HG02938 (cell line): ENCODE results near the gene UBXN10.
"Not testable (repeated sequence)": the region's sequence is repeated elsewhere in the genome, so short reads cannot be mapped to it uniquely, and the experiment has no call there.

Experiments used
- ATAC-seq: cut with Tn5 transposase; IDR thresholded peaks from one replicate; pipeline ENCODE4 v1.9.1; 2021; ENCODE audit warnings: mild to moderate bottlenecking, moderate library complexity; ENCODE audit not compliant: unreplicated experiment

The UBXN10 gene

DNA sequence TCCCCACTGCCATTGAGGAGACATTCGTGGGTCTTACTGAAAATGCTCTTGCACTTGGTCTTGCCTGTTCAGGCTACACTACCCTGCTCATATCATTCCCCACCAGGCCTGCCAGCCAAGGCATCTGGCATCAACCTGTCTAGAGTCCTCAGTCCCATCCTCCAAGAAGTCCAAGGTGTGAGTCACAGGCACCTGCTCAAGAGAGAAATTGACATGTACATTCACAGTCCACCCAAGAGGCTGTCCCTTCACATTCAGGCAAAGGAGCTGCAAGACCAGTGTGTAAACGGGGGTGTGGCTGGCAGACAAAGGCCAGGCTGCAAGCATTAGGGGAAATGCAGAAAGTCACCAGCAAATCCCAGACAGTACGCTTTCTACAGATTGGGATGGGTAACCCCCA lies 13.5 kb downstream of the UBXN10 start:
- ATAC-seq: no peak

DNA sequence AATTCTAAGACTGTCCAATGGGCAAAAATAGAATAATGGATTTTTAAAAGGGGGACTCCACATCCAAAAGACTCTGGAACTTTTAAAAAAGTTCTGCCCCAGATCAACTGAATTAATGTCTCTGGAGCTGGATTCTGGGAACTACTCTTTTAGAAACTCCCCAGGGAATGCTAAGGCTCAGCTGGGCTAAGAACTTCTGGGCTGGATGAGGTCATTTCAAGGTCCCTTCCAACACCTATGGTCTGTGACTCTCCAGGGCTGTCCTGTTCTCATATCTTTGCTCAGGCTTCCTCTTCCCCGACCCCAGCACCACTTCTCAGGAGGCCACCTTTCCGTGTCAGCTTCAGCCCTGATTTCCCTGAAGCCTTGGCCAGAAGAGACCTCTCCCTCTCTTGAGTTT lies 13.9 kb downstream of the UBXN10 start:
- no peak for ATAC-seq

DNA sequence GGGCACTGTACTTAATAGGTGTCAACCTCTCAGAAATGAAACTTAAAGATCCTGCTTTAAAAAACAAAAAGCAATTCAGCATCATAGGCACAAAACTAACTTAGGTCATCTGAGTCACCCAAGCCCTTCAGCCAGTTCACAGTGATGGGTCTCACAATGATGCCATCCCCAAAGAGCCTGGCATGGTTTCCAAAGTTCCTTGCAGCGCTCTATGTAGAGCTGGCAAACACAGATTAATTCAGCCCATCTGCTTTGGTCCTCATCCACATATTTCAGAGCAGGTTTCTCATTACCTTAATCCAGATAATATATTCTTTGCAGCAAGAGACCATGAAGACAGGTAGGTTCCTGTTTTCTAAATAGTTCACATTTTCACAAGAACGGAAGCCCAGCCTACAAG lies 15.1 kb downstream of the UBXN10 start:
- no peak for ATAC-seq

- ATAC-seq: no peak
Observed at GRCh38 chr1:20202166-20202565, 16.3 kb downstream of the UBXN10 start.

DNA sequence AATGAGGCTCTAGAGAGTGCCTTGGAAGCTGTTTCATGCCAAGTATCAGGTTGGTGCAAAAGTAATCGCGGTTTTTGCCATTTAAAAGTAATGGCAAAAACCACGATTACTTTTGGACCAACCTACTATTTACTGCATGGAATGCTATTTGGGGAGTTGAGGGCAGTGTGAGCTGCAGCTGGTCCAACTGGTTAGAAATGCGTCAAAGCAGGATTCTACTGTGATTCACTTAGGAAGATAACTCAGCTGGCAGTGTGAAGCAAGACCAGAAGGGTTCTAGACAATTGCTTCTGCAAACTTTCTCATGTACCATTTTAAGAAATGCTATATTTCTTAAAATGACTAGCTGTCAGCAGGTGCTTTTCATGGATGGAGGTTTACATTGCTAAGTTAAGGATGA lies 21.6 kb downstream of the UBXN10 start:
- no peak for ATAC-seq

GRCh38 chr1:20209471-20209870 lies 23.6 kb downstream of the UBXN10 start:
- ATAC-seq: no peak

DNA sequence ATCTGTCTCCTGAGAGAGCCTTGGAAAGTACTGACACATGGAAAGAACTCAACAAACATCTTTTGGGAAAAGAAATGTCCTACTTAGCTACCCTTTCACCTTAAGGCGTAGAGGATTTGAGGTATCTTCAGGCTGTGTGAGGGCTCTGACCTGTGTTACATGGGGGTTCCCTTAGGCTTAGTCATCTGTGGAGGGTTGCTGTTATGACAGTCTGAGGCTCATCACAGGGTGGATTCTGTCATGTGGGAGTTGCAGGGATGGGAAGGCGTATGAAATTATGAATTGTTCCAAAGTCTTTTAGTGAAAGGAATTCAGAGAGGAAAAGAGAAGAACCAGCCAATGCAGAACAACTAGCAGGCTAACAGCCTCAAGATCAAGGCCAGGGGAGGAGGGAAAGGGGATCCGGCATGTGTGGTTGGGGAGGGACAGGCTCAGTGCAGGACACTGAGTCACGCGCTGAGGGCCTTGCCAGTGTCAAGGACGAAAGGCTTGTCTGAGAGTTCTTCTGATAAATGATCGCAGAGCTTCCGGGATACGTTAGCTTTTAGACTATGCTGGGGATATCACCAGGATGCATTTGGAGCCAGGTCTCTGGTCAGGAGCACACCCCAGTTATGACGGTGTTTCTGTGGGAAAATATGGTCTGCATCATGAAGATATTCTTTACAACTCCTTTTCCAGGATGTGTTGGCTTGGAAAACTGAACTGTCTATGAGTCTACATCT lies 25.0 kb downstream of the UBXN10 start:
- ATAC-seq: no peak

DNA sequence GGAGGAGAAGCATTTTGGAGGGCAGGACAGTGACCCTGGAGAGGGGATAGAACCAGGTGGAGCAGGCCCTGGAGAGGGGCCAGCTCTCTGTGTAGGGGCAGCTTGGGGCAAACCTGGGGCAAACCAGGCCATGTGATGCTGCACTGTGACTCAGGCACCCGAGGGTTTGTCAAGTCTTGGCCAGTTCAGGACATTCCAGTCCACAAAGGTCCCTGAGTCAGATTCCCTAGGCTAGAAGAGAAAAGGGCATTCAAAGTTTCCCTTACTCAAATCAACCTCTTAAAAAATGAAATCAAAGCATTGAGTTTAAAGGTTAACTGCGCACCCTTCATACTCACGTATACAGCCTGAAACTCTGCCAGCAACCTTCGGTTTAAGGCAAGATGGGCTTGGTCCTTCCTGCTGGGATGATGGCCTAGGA lies 25.6 kb downstream of the UBXN10 start:
- ATAC-seq: no peak

DNA sequence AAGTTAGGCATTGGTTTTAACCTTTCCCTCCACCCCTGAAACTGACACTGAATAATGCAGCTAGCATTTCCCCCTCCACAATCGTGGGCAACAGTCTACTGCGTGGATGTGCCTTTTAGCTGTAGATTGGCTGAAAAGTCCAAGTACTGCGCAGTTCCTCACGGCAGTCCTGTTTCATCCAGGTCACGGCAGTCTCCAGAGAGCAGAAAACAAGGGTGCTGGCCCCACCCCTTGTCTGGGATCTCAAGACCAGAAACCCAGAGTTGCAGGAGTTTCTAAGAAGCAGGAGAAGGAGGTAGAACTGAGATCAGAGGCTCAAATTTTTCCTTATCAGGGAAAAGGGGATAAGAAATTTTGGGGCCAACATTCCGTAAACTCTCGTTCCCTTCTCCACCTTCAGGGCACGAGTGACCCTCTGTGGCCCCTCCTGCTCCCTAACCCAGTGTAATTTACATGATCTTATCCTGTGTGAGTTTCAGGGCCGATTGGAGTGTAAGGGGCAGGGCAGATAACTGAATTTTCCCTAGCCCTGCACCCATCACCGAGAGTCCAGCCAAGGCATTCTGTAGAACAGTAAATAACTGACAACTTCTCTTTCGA lies 26.3 kb downstream of the UBXN10 start:
- ATAC-seq: no peak

DNA sequence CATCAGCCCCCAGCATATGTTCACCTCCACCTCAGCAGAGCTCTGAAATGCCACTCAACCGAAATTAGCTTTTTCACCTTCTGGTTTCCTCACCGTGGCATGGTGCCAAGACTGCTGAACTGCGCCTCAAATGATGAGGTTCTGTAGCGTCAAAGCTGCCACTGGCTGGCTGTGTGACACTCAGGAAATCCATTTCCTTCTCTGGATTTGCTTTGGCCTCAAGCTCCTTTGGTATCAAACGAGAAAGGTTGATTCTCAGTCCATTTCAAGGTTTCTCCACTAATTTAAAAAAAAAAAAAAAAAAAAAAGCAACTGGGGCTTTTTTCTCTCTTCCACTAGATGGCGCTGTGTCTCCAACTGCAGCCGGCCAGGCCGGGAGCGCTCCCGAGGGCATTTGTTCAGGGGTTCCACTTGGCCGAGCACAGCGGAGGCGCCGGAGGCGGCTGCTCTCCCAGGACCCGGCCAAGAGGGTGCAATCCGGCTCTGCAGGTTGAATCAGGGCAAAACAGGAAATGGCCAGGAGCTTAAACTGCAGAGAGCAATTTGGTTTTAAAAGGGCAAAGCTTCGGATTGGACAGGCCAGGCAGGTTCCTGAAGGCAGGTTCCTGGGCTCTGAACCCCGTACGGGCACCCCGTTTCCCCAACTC lies 26.9 kb downstream of the UBXN10 start:
- no peak for ATAC-seq

GRCh38 chr1:20215716-20216115 lies 29.8 kb downstream of the UBXN10 start:
- no peak for ATAC-seq

GRCh38 chr1:20216574-20216973 lies 30.7 kb downstream of the UBXN10 start:
- no peak for ATAC-seq

GRCh38 chr1:20219053-20219452 lies 33.2 kb downstream of the UBXN10 start:
- not testable (repeated sequence) for ATAC-seq

GRCh38 chr1:20220036-20220435 lies 34.1 kb downstream of the UBXN10 start:
- no peak for ATAC-seq

DNA sequence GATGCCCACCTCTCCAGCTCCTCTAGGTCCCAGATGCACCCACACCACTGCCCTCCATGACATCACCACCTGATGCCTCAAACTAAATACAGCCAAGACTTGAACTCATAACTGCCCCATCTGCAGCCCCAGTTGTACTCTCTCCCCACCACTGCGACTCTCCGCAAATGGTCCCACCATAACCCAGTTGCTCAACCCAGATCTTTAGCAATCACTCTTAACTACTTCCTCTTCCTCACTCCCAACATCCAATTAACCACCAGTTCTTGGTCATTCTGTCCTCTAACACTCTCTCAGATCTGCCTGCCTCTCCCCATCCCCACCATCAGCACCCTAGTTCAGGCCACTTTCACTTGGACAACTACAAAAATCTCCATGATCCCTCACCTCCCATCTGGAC lies 37.2 kb downstream of the UBXN10 start:
- ATAC-seq: no peak

DNA sequence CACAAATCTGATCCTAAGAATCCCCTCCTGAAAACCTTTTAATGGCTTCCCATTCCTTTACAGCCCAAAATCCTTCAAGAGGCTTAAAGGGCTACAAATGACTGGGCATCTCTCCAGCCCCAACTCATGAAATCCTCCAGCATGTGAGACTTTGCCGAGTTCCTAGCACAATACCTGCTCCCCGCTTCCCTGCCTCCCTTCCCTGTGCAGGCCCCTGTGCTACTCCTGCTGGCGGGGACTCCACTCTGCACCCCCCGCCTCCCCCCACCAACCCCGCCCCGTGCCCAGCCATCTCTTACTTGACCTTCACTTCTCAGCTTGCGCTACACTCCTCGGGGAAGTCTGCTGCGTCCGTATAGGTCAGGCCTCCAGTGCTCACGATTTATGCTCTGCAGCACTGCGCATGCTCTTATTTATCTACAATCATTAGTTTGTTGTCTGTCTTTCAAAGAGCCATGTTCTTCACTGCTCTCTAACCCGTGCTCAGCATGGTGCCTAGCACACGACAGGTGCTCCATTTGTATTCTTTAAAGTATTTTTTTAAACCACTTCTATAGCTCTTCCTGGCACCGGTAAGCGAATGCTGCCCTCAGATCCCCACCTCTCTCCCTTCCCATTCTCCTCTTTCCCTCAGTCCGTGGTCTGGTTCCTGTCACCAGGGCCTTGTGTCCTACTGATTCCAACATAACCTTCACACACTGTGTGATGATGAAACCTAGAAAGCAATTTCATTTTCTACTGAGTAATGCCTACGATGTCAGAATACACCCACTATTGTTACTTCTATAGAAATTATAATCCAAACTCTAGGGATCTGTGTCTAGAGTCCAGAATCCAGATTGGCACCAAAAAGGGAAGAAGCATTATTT lies 37.9 kb downstream of the UBXN10 start:
- no peak for ATAC-seq

DNA sequence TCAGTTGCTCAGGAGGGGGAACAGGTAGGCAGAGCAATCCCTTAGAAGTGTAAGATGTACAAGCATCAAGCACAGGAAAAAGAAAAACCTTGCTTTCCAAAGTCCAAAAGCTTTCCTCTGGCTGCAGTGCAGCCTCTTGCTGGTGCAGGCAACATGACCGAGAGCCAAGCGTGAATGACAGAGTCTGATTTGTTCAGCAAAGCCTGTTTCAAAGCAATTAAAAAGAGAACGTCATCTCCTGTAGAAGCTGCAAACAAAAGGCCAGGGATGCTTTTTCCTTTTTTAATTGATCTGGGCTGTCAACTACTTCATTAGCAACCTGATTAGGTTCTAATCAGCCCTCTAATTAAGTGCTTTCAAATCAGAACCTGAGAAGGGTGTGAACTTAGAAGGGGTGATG lies 38.6 kb downstream of the UBXN10 start:
- ATAC-seq: no peak

DNA sequence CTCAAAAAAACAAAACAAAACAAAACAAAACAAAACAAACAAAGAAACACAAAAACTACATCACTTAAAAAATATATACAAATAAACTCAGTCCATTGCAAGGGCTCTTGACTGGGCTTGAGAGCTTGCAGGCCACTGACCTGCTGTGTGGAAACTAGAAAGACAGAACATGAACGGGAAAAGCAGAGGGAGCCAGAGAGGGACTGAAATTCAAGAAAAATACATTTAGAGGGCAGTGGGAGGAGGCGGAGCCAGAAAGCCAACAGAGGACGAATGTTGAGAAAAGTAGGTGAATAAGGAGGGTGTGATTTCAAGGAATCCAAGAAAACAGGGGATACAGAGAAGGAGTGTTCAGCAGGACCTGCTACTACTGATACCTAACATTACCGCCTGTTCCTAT lies 41.8 kb downstream of the UBXN10 start:
- ATAC-seq: no peak

GRCh38 chr1:20228314-20228825 lies 42.5 kb downstream of the UBXN10 start:
- ATAC-seq: no peak

- no peak for ATAC-seq
Observed at GRCh38 chr1:20229171-20229570, 43.3 kb downstream of the UBXN10 start.

DNA sequence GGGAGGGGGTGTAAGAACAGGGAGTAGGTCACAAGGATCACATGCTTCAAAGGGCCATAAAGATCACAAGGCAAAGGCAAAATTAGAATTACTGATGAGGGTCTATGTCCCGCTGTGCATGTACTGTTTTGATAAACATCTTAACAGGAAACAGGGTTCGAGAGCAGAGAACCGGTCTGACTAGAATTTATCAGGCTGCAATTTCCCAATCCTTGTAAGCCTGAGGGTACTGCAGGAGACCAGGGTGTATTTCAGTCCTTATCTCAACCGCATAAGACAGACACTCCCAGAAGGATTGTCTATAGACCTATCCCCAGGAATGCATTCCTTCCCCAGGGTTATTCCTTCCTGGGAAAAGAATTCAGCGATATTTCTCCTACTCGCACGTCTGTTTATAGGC lies 46.7 kb downstream of the UBXN10 start:
- ATAC-seq: not testable (repeated sequence)
